Calu3 (cell line): ENCODE results near the gene OR6J1. TPM values are rescaled to one million over a fixed set of nuclear protein-coding genes. Genes with fewer than 3 reads are reported as not detected.
A peak's percentile ranks its signal among the peaks of the same experiment; 100 is the strongest.

Source experiments
- BruUV-seq: library from RNA; stranded (reverse); fragments of 400-500 nt; replicated peaks from 2 replicates; lab custom pipeline; 2021; lab: Mats Ljungman, UMichigan
- CTCF ChIA-PET: fragments of 300-600 bp; sonication (Branson Sonifier 250); formaldehyde crosslinking; loops from one replicate; lab custom pipeline; 2022; ENCODE audit warnings: antibody characterized with exemption; lab: Charles Lee
- DNase-seq: peaks from one replicate; pipeline ENCODE4 v3.0.0; 2022
- H3K27ac Mint-ChIP-seq: one replicate; pipeline ENCODE4 v1.8.0; 2022; ENCODE audit warnings: mixed read lengths; ENCODE audit not compliant: unreplicated experiment
- H3K27me3 Mint-ChIP-seq: one replicate; pipeline ENCODE4 v1.8.0; 2022; ENCODE audit warnings: mixed read lengths; ENCODE audit not compliant: unreplicated experiment
- H3K36me3 Mint-ChIP-seq: one replicate; pipeline ENCODE4 v1.8.0; 2022; ENCODE audit warnings: mild to moderate bottlenecking, moderate library complexity, mixed read lengths; ENCODE audit not compliant: insufficient read depth, unreplicated experiment
- H3K4me1 Mint-ChIP-seq: one replicate; pipeline ENCODE4 v1.8.0; 2022; ENCODE audit warnings: mild to moderate bottlenecking, low read depth, mixed read lengths; ENCODE audit not compliant: unreplicated experiment
- H3K4me3 Mint-ChIP-seq: one replicate; pipeline ENCODE4 v1.8.0; 2022; ENCODE audit warnings: mild to moderate bottlenecking, low read depth, moderate library complexity, mixed read lengths; ENCODE audit not compliant: unreplicated experiment
- H3K9me3 Mint-ChIP-seq: one replicate; pipeline ENCODE4 v1.8.0; 2022; ENCODE audit warnings: low read depth, mixed read lengths; ENCODE audit not compliant: unreplicated experiment
- CTCF ChIP-seq: fragments of 200-600 bp; IDR thresholded peaks from one replicate; pipeline ENCODE4 v1.8.0; 2022; ENCODE audit warnings: antibody characterized with exemption; ENCODE audit not compliant: unreplicated experiment
- intact Hi-C: fragments of 100-400 bp; cut with micrococcal nuclease; formaldehyde crosslinking; loops from one replicate; pipeline ENCODE4 v1.10.0; 2022; ENCODE audit not compliant: unreplicated experiment
- total RNA-seq: library from RNA; stranded (reverse); gene quantifications from 2 replicates; pipeline ENCODE4 v1.2.3, GENCODE V29; 2022

Gene OR6J1
- total RNA-seq, 1 experiment from 2014 or later: not detected

- H3K27ac Mint-ChIP-seq: peak overlapping the region; percentile 29
- intact Hi-C loops: no loop called here
- no TSS peak for BruUV-seq
Observed at GRCh38 chr14:22599349-22599748, 44.8 kb downstream of the OR6J1 start.

GRCh38 chr14:22598896-22599244 is 45.3 kb downstream of the OR6J1 start:
- H3K27ac Mint-ChIP-seq: peak overlapping the region; percentile 29
- peaks cover 16% of the 10 kb centered on the region for H3K36me3 Mint-ChIP-seq
- H3K27me3 Mint-ChIP-seq: peaks cover under 1% of the 10 kb centered on the region
- intact Hi-C loops: no loop called here
- H3K9me3 Mint-ChIP-seq: no peaks in the 10 kb centered on the region
- DNase-seq: peak; percentile 47
- BruUV-seq: no TSS peak
- H3K4me3 Mint-ChIP-seq: peak overlapping the region; percentile 86
- CTCF ChIA-PET: interaction anchor here (0.5 to 2.0 kb wide), 10 partner anchors 9 to 254 kb away, joined by 3 to 20 read pairs (median 4); partner anchors contain the start of genes DAD1, OR6J1 and OXA1L
- no peak for TF ChIP-seq CTCF
- peaks cover 24% of the 10 kb centered on the region for H3K4me1 Mint-ChIP-seq

More at GRCh38 chr14:22599349-22599748, 44.8 kb downstream of the OR6J1 start:
- TF ChIP-seq CTCF: no peak
- peaks cover 16% of the 10 kb centered on the region for H3K36me3 Mint-ChIP-seq
- no peak for DNase-seq
- no peaks in the 10 kb centered on the region for H3K27me3 Mint-ChIP-seq
- CTCF ChIA-PET: interaction anchor here (0.7 to 2.0 kb wide), 8 partner anchors 8 to 254 kb away, joined by 3 to 20 read pairs (median 4); partner anchors contain the start of genes DAD1 and OR6J1
- H3K4me3 Mint-ChIP-seq: peak overlapping the region; percentile 86
- no peaks in the 10 kb centered on the region for H3K9me3 Mint-ChIP-seq
- H3K4me1 Mint-ChIP-seq: peaks cover 24% of the 10 kb centered on the region

GRCh38 chr14:22598099-22598895 is 45.9 kb downstream of the OR6J1 start, which contains the start of gene ABHD4:
TSS of gene ABHD4 (plus strand) at chr14:22598300. CDS start at chr14:22598307, 7 bp downstream.
- no peak for TF ChIP-seq CTCF
- peak; percentile 74 for DNase-seq
- Mint-ChIP-seq H3K36me3 (peaks cover 16% of the 10 kb centered on the region), H3K9me3 (no peaks in the 10 kb centered on the region), H3K27ac (peak within 1 kb of the TSS; percentile 29), H3K4me1 (peaks cover 25% of the 10 kb centered on the region), H3K4me3 (peak within 1 kb of the TSS; percentile 86), H3K27me3 (peaks cover 6% of the 10 kb centered on the region)
- TSS peak; percentile 50 for BruUV-seq
- CTCF ChIA-PET: interaction anchor here (0.5 to 2.0 kb wide), 10 partner anchors 9 to 255 kb away, joined by 3 to 20 read pairs (median 4); partner anchors contain the start of genes DAD1, OR6J1 and OXA1L
- intact Hi-C loops: no loop called here

- TF ChIP-seq CTCF: no peak
- Mint-ChIP-seq H3K9me3 (no peaks in the 10 kb centered on the region), H3K27me3 (peaks cover 12% of the 10 kb centered on the region), H3K4me3 (peak overlapping the region; percentile 86), H3K36me3 (peaks cover 16% of the 10 kb centered on the region), H3K4me1 (peaks cover 25% of the 10 kb centered on the region), H3K27ac (peak overlapping the region; percentile 29)
- CTCF ChIA-PET: interaction anchor here (0.6 to 2.0 kb wide), 4 partner anchors 8 to 226 kb away, joined by 5 to 20 read pairs (median 11); partner anchors contain the start of gene DAD1
- intact Hi-C loops: no loop called here
- no peak for DNase-seq
- BruUV-seq: no TSS peak
Observed at GRCh38 chr14:22597771-22598098, 46.4 kb downstream of the OR6J1 start.
